ENCODE results near the gene PTK7.

PTK7 gene

DNA sequence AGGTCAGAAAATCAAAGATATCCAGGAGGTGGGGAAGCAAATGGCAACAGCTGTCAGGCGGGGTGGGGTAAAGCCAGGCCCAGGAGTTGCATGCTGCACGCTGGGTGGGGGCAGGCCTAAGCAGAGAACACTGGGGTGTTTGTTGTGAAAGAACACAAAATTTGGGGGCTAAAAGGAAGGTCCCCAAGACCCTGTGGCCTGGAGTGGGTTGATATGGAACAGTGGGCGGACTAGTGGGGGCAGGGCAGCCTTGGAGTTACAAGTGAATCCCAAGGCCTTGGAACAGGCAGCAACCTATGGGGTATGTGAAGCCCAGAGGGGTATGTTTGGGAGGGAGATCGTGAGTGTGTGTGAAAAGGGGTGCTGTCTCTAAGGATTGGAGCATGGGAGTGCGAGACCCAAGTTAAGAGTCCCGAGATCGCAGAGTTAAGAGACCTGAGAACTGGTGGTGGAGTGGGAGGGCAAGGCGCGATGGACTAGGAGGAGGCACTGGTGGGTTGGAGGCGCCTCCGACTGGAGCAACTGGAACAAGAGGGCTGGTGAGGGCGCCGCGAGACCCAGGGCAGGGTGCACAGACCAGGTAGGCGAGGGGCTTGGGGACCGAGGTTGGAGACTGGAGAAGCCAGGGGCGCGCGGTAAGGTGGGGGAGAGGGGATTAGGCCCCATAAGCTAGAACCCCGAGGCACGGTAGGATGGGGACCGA is 23.1 kb upstream of the PTK7 start:
- TF ChIP-seq SIN3A (IDR thresholded peaks at IDR 0.05; ENCODE audit: borderline replicate concordance, insufficient read depth, low read length) = no peak
- TF ChIP-seq FOXP2 (optimal IDR thresholded peaks at IDR 0.05; ENCODE audit: borderline replicate concordance, extremely low read depth, extremely low read length, insufficient read depth) = no peak
- TF ChIP-seq, protein P1, sequence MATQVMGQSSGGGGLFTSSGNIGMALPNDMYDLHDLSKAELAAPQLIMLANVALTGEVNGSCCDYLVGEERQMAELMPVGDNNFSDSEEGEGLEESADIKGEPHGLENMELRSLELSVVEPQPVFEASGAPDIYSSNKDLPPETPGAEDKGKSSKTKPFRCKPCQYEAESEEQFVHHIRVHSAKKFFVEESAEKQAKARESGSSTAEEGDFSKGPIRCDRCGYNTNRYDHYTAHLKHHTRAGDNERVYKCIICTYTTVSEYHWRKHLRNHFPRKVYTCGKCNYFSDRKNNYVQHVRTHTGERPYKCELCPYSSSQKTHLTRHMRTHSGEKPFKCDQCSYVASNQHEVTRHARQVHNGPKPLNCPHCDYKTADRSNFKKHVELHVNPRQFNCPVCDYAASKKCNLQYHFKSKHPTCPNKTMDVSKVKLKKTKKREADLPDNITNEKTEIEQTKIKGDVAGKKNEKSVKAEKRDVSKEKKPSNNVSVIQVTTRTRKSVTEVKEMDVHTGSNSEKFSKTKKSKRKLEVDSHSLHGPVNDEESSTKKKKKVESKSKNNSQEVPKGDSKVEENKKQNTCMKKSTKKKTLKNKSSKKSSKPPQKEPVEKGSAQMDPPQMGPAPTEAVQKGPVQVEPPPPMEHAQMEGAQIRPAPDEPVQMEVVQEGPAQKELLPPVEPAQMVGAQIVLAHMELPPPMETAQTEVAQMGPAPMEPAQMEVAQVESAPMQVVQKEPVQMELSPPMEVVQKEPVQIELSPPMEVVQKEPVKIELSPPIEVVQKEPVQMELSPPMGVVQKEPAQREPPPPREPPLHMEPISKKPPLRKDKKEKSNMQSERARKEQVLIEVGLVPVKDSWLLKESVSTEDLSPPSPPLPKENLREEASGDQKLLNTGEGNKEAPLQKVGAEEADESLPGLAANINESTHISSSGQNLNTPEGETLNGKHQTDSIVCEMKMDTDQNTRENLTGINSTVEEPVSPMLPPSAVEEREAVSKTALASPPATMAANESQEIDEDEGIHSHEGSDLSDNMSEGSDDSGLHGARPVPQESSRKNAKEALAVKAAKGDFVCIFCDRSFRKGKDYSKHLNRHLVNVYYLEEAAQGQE (IDR thresholded peaks at IDR 0.05; ENCODE audit: insufficient read depth in 1 of 2, low read depth in 2 of 2, low read length in 2 of 2) = no peak
- TF ChIP-seq POLR2AphosphoS5 (IDR thresholded peaks at IDR 0.05; ENCODE audit: low read depth, low read length) = no peak; the same call in 1 of the 2 replicates
- TF ChIP-seq TAF1 (IDR thresholded peaks at IDR 0.05; ENCODE audit: borderline replicate concordance, insufficient read depth, low read length) = no peak

DNA sequence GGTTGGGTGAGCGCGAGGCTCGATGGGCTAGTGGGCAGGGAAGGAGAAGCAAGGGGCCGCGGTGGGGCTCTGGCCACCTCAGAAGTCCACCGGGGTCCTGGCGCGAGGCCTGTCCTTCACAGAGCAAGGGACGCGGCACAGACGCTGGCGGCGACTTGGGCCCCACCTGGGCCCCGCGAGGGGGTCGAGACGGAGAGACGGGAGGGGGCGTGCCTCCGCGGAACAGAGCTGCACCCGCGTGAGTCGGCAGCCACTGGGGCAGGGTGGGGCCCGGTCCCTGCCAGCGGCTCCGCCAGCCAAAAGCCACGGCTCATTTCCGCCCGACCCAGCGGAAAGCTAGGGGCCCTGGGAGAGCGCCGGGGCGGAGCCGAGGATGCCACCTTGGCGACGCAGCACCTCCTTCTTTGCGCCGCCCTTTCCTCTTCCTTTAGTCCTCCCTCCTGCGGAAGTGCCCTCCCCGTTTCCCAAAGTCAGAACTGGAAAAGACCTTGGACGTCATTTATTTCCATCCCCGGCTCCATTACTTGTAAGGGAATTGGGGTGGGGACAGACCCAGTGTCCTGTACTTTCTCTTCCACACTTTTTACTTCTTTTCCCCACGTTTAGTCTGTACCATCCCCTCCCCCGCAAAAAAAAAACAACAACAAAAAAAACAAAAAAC is 22.4 kb upstream of the PTK7 start, which contains the start of gene CUL7:
CUL7 (minus strand) TSS at position 307 of the 661 bp plus-strand sequence. CDS start 1,063 bp downstream, outside the sequence.
- no peak for TF ChIP-seq SIN3A (IDR thresholded peaks at IDR 0.05; ENCODE audit: borderline replicate concordance, insufficient read depth, low read length)
- peak; percentile 76 for TF ChIP-seq TAF1 (IDR thresholded peaks at IDR 0.05; ENCODE audit: borderline replicate concordance, insufficient read depth, low read length)
- TF ChIP-seq POLR2AphosphoS5 (IDR thresholded peaks at IDR 0.05; ENCODE audit: low read depth, low read length) = peak; percentile 99

DNA sequence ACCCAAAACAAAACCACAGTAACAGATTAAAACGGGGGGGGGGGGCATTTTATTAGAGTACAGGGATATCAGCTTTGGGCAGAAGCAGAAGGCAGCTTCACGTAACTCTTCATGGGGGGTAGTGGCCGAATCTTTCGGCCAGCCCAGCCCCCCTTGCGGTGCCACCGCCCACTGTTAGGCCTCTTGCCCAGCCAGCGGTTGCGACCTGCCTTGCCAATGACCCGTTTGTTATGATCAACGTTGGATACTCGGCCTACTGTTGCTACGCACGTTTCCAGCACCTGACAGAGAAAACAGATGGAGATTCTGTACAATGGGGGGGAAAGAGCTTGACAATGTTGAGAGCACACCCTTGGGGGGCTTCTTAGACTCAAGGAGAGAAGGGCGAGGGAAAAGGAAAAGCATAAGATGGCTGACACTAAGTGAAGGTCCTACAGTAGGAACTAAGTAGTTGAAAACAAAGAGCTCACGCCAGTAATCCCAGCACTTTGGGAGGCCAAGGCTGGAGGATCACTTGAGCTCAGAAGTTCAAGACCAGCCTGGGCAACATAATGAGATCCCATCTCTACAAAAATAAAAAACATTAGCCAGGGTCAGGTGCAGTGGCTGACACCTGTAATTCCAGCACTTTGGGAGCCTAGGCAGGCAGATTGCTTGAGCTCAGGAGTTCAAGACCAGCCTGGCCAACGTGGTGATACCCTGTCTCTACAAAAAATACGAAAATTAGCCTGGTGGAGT is 21.7 kb upstream of the PTK7 start:
- TF ChIP-seq, protein P1 (IDR thresholded peaks at IDR 0.05; ENCODE audit: insufficient read depth in 1 of 2, low read depth in 2 of 2, low read length in 2 of 2) = no peak
- TF ChIP-seq TAF1 (IDR thresholded peaks at IDR 0.05; ENCODE audit: borderline replicate concordance, insufficient read depth, low read length) (no peak), SIN3A (IDR thresholded peaks at IDR 0.05; ENCODE audit: borderline replicate concordance, insufficient read depth, low read length) (no peak), FOXP2 (optimal IDR thresholded peaks at IDR 0.05; ENCODE audit: borderline replicate concordance, extremely low read depth, extremely low read length, insufficient read depth) (no peak), POLR2AphosphoS5 (IDR thresholded peaks at IDR 0.05; ENCODE audit: low read depth, low read length) (no peak)

DNA sequence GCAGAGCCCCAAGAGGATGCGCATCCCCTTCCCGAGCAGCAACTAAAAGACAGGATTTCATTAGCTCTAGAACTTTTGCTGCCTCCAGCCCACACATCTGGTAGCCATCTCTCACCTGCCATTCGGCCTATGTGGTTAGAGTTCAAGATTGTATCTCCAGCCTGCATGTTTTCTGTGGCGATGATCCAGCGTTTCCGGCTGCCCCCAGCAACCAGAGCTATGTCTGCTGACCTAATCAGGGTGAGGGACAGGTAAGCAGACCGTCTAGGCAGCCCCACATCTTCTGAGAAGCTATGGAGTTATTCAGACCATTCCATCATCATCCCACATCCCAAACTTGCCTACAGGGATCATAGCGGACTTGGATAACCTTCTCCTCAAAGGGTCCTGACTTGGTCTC is 20.1 kb upstream of the PTK7 start:
- TF ChIP-seq TAF1 (IDR thresholded peaks at IDR 0.05; ENCODE audit: borderline replicate concordance, insufficient read depth, low read length) (no peak), SIN3A (IDR thresholded peaks at IDR 0.05; ENCODE audit: borderline replicate concordance, insufficient read depth, low read length) (no peak), POLR2AphosphoS5 (IDR thresholded peaks at IDR 0.05; ENCODE audit: low read depth, low read length) (no peak), FOXP2 (optimal IDR thresholded peaks at IDR 0.05; ENCODE audit: borderline replicate concordance, extremely low read depth, extremely low read length, insufficient read depth) (no peak)
- TF ChIP-seq, protein P1 (IDR thresholded peaks at IDR 0.05; ENCODE audit: insufficient read depth in 1 of 2, low read depth in 2 of 2, low read length in 2 of 2) = no peak

DNA sequence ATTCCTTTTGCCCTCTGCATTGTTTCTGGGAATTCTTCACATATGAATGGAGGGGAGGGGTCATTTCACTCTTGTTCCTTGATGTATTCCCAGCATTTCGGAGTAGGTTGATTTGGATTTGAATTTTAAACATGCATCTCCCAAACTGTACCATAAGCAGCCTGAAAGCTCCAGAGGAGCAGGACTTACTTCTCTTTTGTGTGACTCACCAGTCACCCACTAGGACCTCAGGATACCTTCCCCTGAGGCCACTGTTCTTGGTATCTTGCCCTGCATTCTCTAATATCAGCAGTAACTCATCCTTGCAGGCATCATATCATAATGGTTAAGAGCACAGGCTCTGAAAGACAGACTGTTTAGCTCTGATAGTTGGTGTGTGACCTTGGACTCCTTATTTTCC is 17.6 kb upstream of the PTK7 start:
- no peak for TF ChIP-seq POLR2AphosphoS5 (IDR thresholded peaks at IDR 0.05; ENCODE audit: low read depth, low read length)
- no peak for TF ChIP-seq TAF1 (IDR thresholded peaks at IDR 0.05; ENCODE audit: borderline replicate concordance, insufficient read depth, low read length)
- no peak for TF ChIP-seq FOXP2 (optimal IDR thresholded peaks at IDR 0.05; ENCODE audit: borderline replicate concordance, extremely low read depth, extremely low read length, insufficient read depth)
- TF ChIP-seq, protein P1 (IDR thresholded peaks at IDR 0.05; ENCODE audit: insufficient read depth in 1 of 2, low read depth in 2 of 2, low read length in 2 of 2) = no peak
- no peak for TF ChIP-seq SIN3A (IDR thresholded peaks at IDR 0.05; ENCODE audit: borderline replicate concordance, insufficient read depth, low read length)

Data from PFSK-1 (cell line).